HepG2 (cell line): ENCODE results near the gene ADRA2B. TPM values are rescaled to one million over a fixed set of nuclear protein-coding genes. Genes with fewer than 3 reads are reported as not detected.

ENCODE experiments used
- ATAC-seq: fragments of 200-7000 bp; cut with Tn5 transposase; 3 replicates; pipeline ENCODE4 v1.9.1; 2020; ENCODE audit warnings: mild to moderate bottlenecking, moderate library complexity
- BruUV-seq: library from RNA; stranded (reverse); fragments of 400-500 nt; replicated peaks from 2 replicates; lab custom pipeline; 2021; lab: Mats Ljungman, UMichigan
- CTCF ChIA-PET: fragments of 300-600 bp; formaldehyde crosslinking; extraction: SDS; loops from one replicate; lab custom pipeline; 2021; ENCODE audit warnings: low total read pairs, inconsistent platforms, low intra/inter-chr PET ratio; lab: Yijun Ruan, JAX
- POLR2A ChIA-PET: fragments of 350-600 bp; sonication (Branson Sonifier 250); formaldehyde crosslinking; loops from one replicate; lab custom pipeline; 2020; ENCODE audit warnings: antibody characterized with exemption, inconsistent platforms; lab: Yijun Ruan, JAX
- DNase-seq: peaks from one replicate; pipeline ENCODE4 v3.0.0-alpha.2; 2015; ENCODE audit warnings: low spot score
- FAIRE-seq: peaks from 3 replicates; lab custom pipeline; 2011; peaks lifted over from hg19 to GRCh38; lab: Jason Lieb, UNC
- H2AFZ ChIP-seq: one replicate; pipeline ENCODE4 v1.6.1; 2011; ENCODE audit warnings: low read length, inconsistent platforms
- H3K27ac ChIP-seq: fragments of 300-600 bp; 3 replicates; pipeline ENCODE4 v1.8.0; 2011; ENCODE audit warnings: mixed run types, mild to moderate bottlenecking, mixed read lengths, low read length, inconsistent platforms; ENCODE audit not compliant: insufficient read depth; ENCODE audit errors: extremely low read length
- H3K27me3 ChIP-seq, 2 experiments: fragments of 200-600 bp in 1 of 2; 2 replicates in 1 of 2; 3 replicates in 1 of 2; pipeline versions ENCODE4 v1.6.0 to v1.8.0; 2011; ENCODE audit warnings: low read length in 2 of 2, mild to moderate bottlenecking in 2 of 2, moderate library complexity in 2 of 2, inconsistent platforms in 1 of 2; ENCODE audit not compliant: insufficient read depth in 2 of 2, control insufficient read depth in 1 of 2
- H3K36me3 ChIP-seq, 2 experiments: fragments of 200-600 bp in 1 of 2; replicated peaks in 1 of 2; 2 replicates in 1 of 2; 3 replicates in 1 of 2; pipeline versions ENCODE4 v1.5.1 to v1.8.0; 2011; ENCODE audit warnings: low read length in 2 of 2, inconsistent platforms in 1 of 2; ENCODE audit not compliant: insufficient read depth in 2 of 2, control insufficient read depth in 1 of 2
- H3K4me1 ChIP-seq: 2 replicates; pipeline ENCODE4 v1.5.1; 2012; ENCODE audit warnings: low read length, inconsistent platforms; ENCODE audit not compliant: insufficient read depth
- H3K4me2 ChIP-seq: 2 replicates; pipeline ENCODE4 v1.6.0; 2011; ENCODE audit warnings: low read depth, low read length, inconsistent platforms
- H3K4me3 ChIP-seq, 3 experiments: fragments of 200-600 bp in 1 of 3; sonication (generic), shearing (Covaris generic) in 1 of 3; replicated peaks in 1 of 3; 2 replicates each; pipeline ENCODE4 v1.5.1; 2011 to 2016; ENCODE audit warnings: low read length in 3 of 3, inconsistent platforms in 2 of 3, low read depth in 2 of 3, mild to moderate bottlenecking in 2 of 3, control low read depth in 1 of 3, mixed read lengths in 1 of 3; ENCODE audit not compliant: insufficient read depth in 1 of 3
- H3K79me2 ChIP-seq: one replicate; pipeline ENCODE4 v1.6.1; 2011; ENCODE audit warnings: low read length, inconsistent platforms; ENCODE audit not compliant: insufficient read depth
- H3K9ac ChIP-seq: 2 replicates; pipeline ENCODE4 v1.6.0; 2011; ENCODE audit warnings: mild to moderate bottlenecking, low read depth, low read length, inconsistent platforms; ENCODE audit not compliant: insufficient read depth
- H3K9me3 ChIP-seq: 2 replicates; pipeline ENCODE4 v1.5.1; 2012; ENCODE audit warnings: mild to moderate bottlenecking, low read length
- H4K20me1 ChIP-seq: 2 replicates; pipeline ENCODE4 v1.6.0; 2011; ENCODE audit warnings: inconsistent platforms, mild to moderate bottlenecking, low read length, moderate library complexity; ENCODE audit not compliant: insufficient read depth
- BRD4 ChIP-seq: sonication (generic); formaldehyde crosslinking; IDR thresholded peaks from 2 replicates; pipeline ENCODE4 v1.4.0; 2020; ENCODE audit warnings: missing genetic modification reagents
- CHD2 ChIP-seq: IDR thresholded peaks from 2 replicates; pipeline ENCODE4 v1.6.1; 2011; ENCODE audit warnings: low read depth, low read length, improper control_type of control experiment
- DDIT3 ChIP-seq: sonication (generic); formaldehyde crosslinking; IDR thresholded peaks from 2 replicates; pipeline ENCODE4 v1.4.0; 2020; ENCODE audit warnings: mild to moderate bottlenecking, missing genetic modification reagents
- ETS1 ChIP-seq: sonication (generic); formaldehyde crosslinking; IDR thresholded peaks from 2 replicates; pipeline ENCODE4 v1.4.0; 2020; ENCODE audit warnings: missing genetic modification reagents
- FOSL2 ChIP-seq: sonication (generic); formaldehyde crosslinking; IDR thresholded peaks from 2 replicates; pipeline ENCODE4 v1.4.0; 2020; ENCODE audit warnings: missing genetic modification reagents
- GATAD1 ChIP-seq: IDR thresholded peaks from 2 replicates; pipeline ENCODE4 v1.6.1; 2016; ENCODE audit warnings: missing genetic modification reagents, missing compliant biosample characterization
- KAT7 ChIP-seq: IDR thresholded peaks from 2 replicates; pipeline ENCODE4 v1.6.1; 2018; ENCODE audit warnings: borderline replicate concordance, missing compliant biosample characterization
- KLF11 ChIP-seq: IDR thresholded peaks from 2 replicates; pipeline ENCODE4 v1.6.1; 2016; ENCODE audit warnings: missing compliant biosample characterization
- NFE2 ChIP-seq: sonication (generic); formaldehyde crosslinking; IDR thresholded peaks from 2 replicates; pipeline ENCODE4 v1.4.0; 2020; ENCODE audit warnings: missing genetic modification reagents
- NONO ChIP-seq, 2 experiments: fragments of 450-650 bp in 1 of 2; sonication (generic) in 1 of 2; formaldehyde crosslinking in 1 of 2; IDR thresholded peaks in 1 of 2; conservative IDR thresholded peaks in 1 of 2; 2 replicates each; pipeline versions ENCODE4 v1.6.1 to v1.8.0; 2017 to 2022; ENCODE audit warnings: mild to moderate bottlenecking in 1 of 2, missing genetic modification reagents in 1 of 2, moderate library complexity in 1 of 2
- ZNF296 ChIP-seq: sonication (generic); formaldehyde crosslinking; conservative IDR thresholded peaks from 2 replicates; pipeline ENCODE4 v1.5.0; 2020; ENCODE audit warnings: mild to moderate bottlenecking, missing genetic modification reagents
- ZNF546 ChIP-seq: sonication (generic); formaldehyde crosslinking; conservative IDR thresholded peaks from 2 replicates; pipeline ENCODE4 v1.8.1; 2023; ENCODE audit warnings: mild to moderate bottlenecking, missing genetic modification reagents
- ZNF644 ChIP-seq: IDR thresholded peaks from 2 replicates; pipeline ENCODE4 v1.6.1; 2016; ENCODE audit warnings: low read depth
- ZNF687 ChIP-seq: sonication (generic); formaldehyde crosslinking; IDR thresholded peaks from 2 replicates; pipeline ENCODE4 v1.5.1; 2020; ENCODE audit warnings: mild to moderate bottlenecking, missing genetic modification reagents, moderate library complexity
- ZNF746 ChIP-seq: sonication (generic); formaldehyde crosslinking; IDR thresholded peaks from 2 replicates; pipeline ENCODE4 v1.8.0; 2022; ENCODE audit warnings: mild to moderate bottlenecking, missing genetic modification reagents
- ZNF773 ChIP-seq: sonication (generic); formaldehyde crosslinking; IDR thresholded peaks from 2 replicates; pipeline ENCODE4 v1.4.0; 2020; ENCODE audit warnings: missing genetic modification reagents, borderline replicate concordance
- WGBS: methylation state at CpG from one replicate; pipeline ENCODE4 v1.1.6; 2017; ENCODE audit warnings: low lambda C conversion rate; 5-methylcytosine and 5-hydroxymethylcytosine counted together
- in situ Hi-C: cut with HindIII; loops from 2 replicates; pipeline ENCODE4 v1.10.0; 2017; ENCODE audit warnings: low pct_unique_long_range_greater_than_20kb; ENCODE audit not compliant: extremely low pct_ligation_motif_present
- intact Hi-C: fragments of 100-400 bp; cut with micrococcal nuclease; formaldehyde crosslinking; loops from one replicate; pipeline ENCODE4 v1.10.0; 2022; ENCODE audit not compliant: unreplicated experiment
- polyA plus RNA-seq, 8 experiments: library from polyadenylated mRNA; depleted of rRNA in 3 of 8; stranded (reverse) in 7 of 8; unstranded in 1 of 8; fragments of >200 nt; fragmentation: Illumina TruSeq in 4 of 8; extraction: Trizol in 4 of 8; gene quantifications; 2 replicates each; pipeline versions ENCODE4 v1.2.1 to v1.2.3, GENCODE V29; 2011 to 2016; ENCODE audit warnings: low read depth in 4 of 8, missing spikeins in 1 of 8, mixed read lengths in 1 of 8; ENCODE audit not compliant: insufficient read depth in 1 of 8
- total RNA-seq, 5 experiments: library from RNA; depleted of rRNA; stranded (reverse); fragments of >200 nt; fragmentation: Illumina TruSeq; extraction: Trizol; gene quantifications; 2 replicates each; pipeline ENCODE4 v1.2.3, GENCODE V29; 2016; ENCODE audit warnings: low read depth in 1 of 5

The ADRA2B gene
- total and polyA plus RNA-seq, 2 of the 13 experiments (the other 11 are each of a cell fraction or from before 2014, with no cell fraction given): not detected

GRCh38 chr2:96163768-96164429 is 47.5 kb upstream of the ADRA2B start:
- ATAC-seq (peak; percentile 41), FAIRE-seq (no peak), DNase-seq (no peak)
- Histone ChIP-seq H3K9ac (no peak overlapping the region), H3K27me3 (peaks cover 1 to 29% of the 10 kb centered on the region in 2 experiments; a peak in 4 of 5 replicates), H3K9me3 (no peaks in the 10 kb centered on the region), H3K4me2 (peak overlapping the region; percentile 38; the same call in 1 of the 2 replicates), H3K4me3 (peak overlapping the region in 1 of 3 experiments; percentile 17; a peak in 1 of 6 replicates), H3K79me2 (no peaks in the 10 kb centered on the region), H2AFZ (peak overlapping the region; percentile 9), H3K27ac (no peak overlapping the region), H4K20me1 (no peaks in the 10 kb centered on the region), H3K4me1 (peaks cover 25% of the 10 kb centered on the region), H3K36me3 (no peaks in the 10 kb centered on the region)
- 40% methylated on average over 10 of the region's 13 CpGs for WGBS
- CTCF ChIA-PET: no interaction called here
- in situ Hi-C loops: no loop called here
- intact Hi-C loops: no loop called here
- no peak for TF ChIP-seq ZNF644 (CRISPR knock-in tag)
- TF ChIP-seq KAT7 (CRISPR knock-in tag): no peak
- no peak for TF ChIP-seq ZNF773 (CRISPR knock-in tag)
- no peak for TF ChIP-seq ZNF746
- TF ChIP-seq ETS1 (CRISPR knock-in tag): no peak
- no peak for TF ChIP-seq ZNF296
- no peak for TF ChIP-seq FOSL2
- no peak for TF ChIP-seq DDIT3 (CRISPR knock-in tag)
- TF ChIP-seq ZNF546 (CRISPR knock-in tag): no peak
- no peak for TF ChIP-seq BRD4 (CRISPR knock-in tag)
- TF ChIP-seq ZNF687 (CRISPR knock-in tag): no peak
- no peak for TF ChIP-seq GATAD1 (CRISPR knock-in tag)
- TF ChIP-seq CHD2: no peak
- TF ChIP-seq KLF11 (CRISPR knock-in tag): no peak
- no peak for TF ChIP-seq NFE2 (CRISPR knock-in tag)
- TF ChIP-seq NONO (IDR thresholded peaks at IDR 0.05): no peak
- TF ChIP-seq NONO (CRISPR knock-in tag; conservative IDR thresholded peaks at IDR 0.05): no peak
- POLR2A ChIA-PET: no interaction called here
- BruUV-seq: no TSS peak
